CMK (cell line): ENCODE measurements around the gene CD1D.
A peak's percentile ranks its signal among the peaks of the same experiment; 100 is the strongest.
"Not testable (repeated sequence)": the region's sequence is repeated elsewhere in the genome, so short reads cannot be mapped to it uniquely, and the experiment has no call there.

Source experiments
- DNase-seq: peaks from one replicate; pipeline ENCODE4 v3.0.0-alpha.2; 2010; ENCODE audit warnings: low read depth

CD1D gene

DNA sequence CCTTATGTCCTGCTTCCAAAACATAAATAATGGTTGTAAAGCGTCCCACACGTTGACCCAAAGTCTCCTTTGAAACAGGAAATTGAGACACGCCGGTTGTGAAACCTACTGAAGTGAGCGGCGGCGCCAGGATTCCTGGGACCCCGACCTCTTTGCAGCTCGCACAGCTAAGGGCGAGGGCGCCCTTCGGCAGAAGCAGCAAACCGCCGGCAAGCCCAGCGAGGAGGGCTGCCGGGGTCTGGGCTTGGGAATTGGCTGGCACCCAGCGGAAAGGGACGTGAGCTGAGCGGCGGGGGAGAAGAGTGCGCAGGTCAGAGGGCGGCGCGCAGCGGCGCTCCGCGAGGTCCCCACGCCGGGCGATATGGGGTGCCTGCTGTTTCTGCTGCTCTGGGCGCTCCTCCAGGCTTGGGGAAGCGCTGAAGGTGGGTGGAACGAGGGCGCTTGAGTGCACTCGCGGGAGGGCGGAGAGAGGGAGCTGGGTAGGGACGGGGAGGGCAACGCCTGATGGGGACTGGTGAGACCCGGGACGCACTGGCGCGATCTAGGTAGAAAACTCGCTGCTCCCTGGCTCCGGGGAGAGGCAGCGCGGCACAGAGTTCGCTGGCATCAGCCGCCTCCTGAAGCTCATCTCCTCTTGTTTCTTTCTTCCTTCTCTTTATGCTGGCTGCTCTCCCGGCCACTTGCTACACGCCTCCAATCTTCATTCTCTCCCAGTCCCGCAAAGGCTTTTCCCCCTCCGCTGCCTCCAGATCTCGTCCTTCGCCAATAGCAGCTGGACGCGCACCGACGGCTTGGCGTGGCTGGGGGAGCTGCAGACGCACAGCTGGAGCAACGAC, at the start of gene CD1D:
Gene CD1D (plus strand): TSS at position 155 of the 836 bp plus-strand sequence. CDS start 207 bp downstream, at position 362.
- no peak for DNase-seq

DNA sequence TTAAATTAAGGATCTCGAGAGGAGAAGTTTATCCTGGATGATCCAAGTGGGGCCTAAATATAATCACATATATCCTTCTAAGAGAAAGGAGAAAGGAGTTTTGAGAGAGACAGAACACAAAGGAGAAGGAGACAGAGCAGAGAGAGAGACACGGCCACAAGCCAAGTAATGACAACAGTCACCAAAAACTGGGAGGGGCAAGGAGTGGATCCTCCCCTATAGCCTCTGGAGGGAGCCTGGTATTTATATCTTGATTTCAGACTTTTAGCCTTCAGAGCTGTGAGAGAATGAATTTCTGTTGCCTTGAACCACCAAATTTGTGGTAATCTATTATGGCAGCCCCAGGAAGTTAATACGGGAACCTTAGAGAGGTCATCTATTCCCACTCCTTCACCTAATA, 49.5 kb upstream of the CD1D start:
- no peak for DNase-seq

DNA sequence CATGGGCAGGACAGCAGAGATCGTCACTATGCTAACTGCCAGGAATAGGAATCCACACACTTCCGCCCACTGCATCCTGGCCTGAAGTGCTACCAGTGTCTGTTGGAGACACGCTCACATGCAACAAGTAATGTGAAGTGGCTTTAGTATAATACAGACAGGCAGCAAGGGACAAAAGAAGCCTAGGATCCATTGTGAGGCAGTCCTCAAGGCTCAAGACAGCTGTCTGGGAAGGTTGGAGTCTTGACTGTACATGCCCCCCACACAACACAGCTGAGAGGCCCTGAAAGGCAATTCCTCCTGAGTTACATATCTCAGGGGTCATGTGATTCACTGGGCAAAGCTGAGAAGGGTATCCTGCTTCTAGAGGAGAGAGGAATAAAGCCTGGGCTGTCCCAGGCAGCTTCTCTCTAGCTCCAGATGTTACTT, 39.9 kb upstream of the CD1D start:
- no peak for DNase-seq

DNA sequence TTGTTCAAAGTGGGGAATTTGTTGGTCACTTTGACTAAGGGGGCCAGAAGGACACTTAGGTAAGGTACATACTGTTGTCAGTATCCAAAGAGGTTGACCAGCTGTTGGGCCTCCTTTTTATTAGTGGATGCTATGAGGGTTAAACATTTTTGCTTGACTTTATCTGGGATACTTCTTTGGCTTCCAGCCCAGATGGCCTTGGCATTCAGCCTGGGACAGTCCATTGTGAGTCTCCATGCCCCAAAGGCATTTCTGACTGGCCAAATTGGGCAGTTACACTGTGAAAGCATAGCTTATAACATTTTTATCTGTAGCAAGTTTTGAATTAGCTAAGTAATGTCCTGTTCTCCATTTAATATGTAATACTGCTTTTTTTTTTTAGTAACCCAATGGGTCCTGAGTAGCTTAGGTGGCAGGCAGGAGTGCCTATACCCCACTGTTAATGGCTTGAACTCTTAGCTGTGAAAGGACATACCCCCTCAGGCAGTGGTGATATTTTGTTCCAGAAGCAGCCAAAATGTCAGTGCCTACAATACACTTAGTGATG, 35.4 kb upstream of the CD1D start:
- DNase-seq, result no peak

DNA sequence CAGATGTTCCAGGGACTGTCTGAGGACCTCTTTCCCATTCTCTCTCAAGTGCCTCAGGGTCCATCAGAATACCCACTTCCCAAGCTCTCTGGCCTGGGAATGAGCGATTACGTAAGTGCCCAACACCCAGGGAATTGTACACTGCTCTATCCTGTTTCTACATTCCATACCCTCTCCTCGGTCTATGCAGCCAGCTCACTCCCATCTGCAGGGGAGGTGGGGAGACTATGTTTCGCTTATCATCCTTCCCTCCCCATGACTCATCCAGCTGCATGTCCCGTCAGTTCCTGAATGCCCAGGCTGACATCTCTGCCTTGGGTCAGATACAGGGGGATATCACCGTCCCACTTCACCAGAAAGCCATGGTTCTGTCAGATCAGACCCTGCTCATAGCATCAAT, 34.5 kb upstream of the CD1D start:
- no peak for DNase-seq

DNA sequence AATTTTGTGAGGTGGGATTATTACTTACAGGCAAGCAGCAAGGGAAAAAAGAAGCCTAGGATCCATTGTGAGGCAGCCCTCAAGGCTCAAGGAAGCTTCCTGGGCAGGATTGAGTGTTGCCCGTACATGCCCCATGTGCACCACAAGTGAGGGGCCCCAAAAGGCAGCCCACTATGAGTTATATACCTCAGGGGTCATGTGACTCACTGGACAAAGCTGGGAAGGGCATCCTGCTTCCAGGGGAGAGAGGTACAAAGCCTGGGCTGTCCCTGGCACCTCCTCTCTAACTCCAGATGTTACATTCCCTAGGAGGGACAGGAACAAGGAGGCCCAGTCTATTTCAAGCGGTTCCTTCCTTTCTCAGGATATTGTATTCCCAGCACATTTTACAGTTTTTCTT, 34.0 kb upstream of the CD1D start:
- no peak for DNase-seq

DNA sequence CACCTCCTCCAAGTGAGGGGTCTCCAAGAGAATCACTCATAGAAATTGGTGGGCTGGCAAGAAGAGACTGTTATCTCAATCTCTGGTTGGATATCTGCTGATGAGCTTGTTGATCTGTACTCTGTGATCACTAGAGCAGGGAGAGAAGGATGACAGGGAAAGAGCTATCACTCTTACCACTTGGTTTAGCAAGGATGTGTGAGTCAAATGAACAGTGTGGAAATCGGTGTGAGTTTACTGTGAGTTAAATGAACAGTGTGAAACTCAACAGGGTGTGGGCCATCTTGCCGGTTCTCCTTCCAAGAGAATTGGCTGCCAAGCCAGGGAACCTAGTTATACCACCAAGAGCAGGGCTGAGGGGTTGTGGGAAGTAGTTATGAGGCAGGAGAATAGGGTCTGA, 33.3 kb upstream of the CD1D start:
- no peak for DNase-seq

DNA sequence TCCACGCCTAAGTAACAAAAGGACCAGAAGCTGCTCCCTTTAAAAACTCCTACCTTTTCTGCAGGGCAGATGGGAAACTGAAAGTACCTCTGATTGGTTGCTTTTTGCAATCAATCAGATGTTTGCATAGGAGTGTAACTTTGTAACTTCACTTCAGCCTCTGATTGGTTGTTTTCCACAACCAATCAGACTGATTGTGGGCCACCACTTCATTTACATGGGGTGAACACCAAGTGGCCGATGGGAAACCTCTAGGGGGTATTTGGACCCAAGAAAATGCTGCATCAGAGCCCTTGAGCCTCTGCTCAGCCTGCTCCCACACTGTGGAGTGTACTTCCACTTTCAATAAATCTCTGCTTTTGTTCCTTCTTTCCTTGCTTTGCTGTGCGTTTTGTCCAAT, 32.8 kb upstream of the CD1D start:
- no peak for DNase-seq

DNA sequence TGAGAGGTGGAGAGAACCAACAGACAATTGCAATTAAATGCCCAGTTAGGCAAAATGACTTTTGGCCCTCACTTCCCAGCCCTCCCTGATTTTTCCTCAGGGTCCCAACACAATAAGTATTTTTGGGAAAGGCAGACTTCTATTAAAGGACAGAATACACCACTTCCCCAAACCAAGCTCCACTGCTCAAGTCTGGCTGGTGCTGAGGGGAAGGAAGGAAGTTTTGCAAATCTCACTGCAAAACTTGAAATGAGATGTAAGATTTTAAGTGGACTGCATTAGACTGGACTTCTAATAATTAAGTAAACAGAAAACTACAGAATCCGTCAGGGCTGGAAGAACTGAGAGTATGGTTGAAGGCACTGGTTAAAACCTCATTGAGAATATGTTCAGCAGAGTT, 32.2 kb upstream of the CD1D start:
- no peak for DNase-seq

DNA sequence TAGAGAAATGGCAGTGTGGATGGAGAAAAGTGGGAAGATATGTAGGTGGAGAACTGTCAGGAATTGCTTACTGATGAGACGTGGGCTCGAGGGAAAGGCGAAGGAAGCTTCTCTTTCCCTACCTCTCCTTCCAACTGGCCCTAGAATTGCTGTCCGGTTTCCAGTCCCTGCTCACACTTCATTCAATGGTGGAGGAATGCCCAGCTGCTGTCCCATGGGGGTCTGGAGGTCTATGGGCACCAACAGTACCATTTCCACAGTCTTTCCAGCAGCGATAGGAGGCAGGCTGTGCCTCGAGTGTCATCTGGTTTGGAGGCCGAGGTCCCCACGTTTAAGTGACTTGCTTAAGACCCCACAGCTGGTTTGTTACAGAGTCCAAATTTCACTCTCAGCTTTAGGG, 31.5 kb upstream of the CD1D start:
- DNase-seq, result no peak

DNA sequence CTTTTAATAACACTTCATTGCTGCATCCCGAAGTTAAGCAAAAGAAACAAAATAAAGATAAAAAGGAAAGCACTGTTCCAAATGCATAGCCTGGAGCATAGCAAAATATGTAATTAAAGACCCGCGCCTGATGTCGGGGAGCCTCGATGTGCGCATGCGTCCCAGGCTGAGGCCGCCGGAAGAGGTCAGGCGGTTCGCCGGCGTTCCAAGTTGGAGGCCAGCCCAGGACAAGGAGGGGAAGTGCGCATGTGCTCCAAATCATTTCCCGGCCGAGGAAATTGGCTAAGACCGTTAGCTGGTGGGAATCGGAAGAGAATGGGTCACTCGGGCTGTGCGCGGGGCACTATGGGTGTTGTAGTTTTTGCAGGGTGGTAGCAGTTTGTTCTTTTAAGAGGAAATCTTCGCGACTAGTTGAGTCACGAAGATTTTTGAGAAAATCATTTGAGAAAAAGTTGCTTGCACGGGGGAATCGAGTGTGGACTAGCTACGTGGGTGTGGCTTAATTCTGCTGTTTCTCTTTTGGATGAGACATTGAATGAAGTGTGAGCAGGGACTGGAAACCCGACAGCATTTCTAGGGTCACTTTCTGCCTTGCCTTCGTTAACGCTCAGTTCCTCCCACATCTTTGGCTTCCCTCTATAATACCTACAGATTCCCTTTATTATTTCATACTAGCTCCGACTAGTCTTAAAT, 31.0 kb upstream of the CD1D start:
- peak; percentile 91 for DNase-seq

DNA sequence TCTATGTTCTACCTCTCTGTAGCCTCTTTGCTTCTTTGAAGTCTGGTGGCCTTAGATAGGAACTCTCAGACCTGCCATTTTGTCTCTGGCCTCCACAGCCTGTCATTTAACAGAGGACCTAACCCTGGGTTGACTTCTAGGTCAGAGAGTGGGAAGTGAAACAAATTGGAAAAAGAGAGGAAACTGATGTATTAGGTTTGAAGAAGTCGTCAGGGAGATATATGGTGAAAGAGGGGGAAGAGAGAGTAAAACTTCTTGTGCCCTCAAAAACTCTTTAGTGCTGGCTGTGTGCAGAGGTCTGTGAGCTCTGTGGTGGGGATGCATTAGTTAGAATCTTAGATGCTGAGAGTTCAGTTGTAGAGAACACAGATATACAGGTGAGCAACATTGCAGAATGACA, 30.2 kb upstream of the CD1D start:
- DNase-seq, result no peak

DNA sequence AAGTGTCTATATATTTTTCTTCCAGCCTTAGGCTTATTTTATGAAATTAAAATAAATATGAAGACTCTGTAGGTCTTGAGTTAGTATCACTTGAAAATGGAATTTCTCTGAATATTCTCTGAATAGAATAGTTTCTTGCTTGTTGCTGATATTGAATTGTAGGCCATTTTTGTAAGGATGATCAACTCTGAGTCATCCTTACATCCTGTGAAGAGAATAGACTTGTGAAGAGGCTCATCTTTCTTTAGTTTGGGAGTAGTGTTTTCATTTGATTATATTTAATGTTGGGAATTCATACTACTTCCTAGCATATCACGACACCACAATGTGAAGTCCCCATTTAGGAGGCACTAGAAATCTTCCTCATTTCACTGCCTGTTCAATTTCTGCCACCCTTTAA, 27.5 kb upstream of the CD1D start:
- no peak for DNase-seq

DNA sequence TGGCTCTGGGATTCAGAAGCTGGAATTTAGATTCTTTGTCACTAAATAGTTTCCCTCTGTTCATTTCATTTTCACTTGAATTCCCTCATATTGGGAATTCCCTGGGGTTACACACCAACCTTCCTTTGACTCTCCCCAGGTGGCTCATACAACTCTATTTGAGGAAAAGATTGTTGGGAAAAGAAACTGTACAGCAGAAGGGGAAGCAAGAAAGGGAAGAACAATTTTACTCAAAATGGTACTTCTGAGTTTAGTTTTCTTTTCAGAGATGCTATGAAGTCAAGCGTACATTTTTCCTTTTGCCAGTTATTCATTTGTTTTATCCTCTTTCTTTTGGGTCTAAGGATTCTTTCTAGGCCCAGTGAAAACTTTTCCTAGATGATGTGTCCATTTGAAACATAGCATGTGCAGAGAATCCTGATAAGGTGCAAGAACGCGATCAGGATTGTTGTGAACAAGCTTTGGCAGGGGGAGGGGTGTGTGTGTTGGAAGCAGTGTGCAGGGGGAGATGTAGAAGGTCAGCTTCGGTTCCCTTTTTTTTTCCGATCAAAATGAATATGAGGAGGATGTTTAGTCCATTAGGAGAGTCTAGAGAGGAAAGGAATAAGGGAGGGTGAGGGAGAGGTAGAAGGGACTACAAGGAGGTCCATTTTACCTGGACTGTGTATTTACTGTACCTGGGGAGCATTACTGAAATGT, 26.8 kb upstream of the CD1D start:
- DNase-seq, result no peak

DNA sequence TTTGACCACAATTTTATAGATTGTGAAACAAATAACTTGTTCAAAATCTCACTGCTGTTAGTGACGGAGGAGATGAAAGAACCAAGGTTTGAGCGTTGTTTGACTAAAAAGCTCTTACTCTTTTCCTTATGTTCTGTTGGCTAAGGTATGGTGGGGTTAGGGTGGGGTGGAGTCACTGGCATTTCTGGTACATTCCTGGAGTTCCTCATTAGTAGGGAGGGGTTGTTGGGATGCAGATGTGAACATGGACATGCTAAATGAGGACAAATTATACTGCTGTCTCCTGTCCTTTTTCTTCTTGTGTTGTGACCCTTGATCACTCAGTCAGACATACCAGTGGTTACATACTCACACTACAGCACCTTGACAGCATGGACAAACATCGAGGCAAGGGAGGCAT, 26.2 kb upstream of the CD1D start:
- DNase-seq, result no peak

DNA sequence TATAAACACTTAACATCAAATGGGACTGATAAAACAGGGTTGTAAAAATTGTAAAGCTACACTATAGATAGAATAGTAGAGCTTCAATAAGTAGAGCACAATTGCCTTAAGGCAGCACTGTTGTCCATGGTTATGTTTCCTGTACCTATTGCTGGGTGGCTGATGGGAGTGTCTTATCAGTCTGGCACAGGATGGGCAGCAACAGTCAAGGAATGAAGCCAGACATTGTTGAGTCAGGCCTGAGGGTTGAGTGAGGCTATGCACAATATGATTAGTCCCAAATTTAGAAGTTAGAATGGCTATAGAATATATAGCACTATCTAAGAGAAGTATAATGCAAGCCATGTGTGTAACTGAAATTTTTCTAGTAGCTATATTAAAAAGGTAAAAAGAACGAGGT, 25.0 kb upstream of the CD1D start:
- no peak for DNase-seq

DNA sequence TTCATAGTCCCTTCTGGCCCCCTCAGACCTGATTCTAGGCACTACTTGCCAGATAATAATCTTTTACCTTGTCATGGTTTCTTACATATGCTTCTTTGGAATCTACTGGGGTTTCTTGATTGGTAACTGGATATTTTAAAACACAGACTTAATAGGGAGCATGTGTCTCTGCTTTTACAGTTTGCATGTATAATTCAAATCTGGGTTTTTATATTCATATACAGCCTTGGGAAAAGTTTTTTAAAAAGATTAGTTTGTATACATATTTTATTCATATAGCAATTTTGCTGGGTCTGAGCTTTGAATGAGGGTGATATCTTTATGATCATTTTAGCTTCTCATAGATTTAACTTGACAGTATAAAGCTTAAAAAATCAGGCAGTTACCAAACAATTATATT, 21.1 kb upstream of the CD1D start:
- no peak for DNase-seq

DNA sequence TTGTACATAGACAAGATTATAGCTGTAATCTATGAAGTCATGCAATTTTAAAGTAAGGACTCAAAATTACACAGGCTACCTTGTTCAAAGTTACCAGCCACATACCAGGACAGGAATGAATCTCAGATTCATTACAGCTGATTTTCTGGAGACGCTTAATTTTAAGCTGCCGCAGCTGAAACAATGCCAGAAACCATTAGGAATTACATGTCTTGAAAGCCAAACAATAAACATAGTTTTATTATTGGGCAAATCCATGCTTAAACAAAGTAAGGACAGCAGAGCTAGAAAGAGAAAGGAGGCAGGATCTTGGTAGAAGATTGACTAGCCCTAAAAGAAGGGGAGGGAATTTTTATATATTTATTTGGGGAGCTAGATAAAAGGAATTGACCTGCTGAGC, 19.2 kb upstream of the CD1D start:
- DNase-seq, result no peak

DNA sequence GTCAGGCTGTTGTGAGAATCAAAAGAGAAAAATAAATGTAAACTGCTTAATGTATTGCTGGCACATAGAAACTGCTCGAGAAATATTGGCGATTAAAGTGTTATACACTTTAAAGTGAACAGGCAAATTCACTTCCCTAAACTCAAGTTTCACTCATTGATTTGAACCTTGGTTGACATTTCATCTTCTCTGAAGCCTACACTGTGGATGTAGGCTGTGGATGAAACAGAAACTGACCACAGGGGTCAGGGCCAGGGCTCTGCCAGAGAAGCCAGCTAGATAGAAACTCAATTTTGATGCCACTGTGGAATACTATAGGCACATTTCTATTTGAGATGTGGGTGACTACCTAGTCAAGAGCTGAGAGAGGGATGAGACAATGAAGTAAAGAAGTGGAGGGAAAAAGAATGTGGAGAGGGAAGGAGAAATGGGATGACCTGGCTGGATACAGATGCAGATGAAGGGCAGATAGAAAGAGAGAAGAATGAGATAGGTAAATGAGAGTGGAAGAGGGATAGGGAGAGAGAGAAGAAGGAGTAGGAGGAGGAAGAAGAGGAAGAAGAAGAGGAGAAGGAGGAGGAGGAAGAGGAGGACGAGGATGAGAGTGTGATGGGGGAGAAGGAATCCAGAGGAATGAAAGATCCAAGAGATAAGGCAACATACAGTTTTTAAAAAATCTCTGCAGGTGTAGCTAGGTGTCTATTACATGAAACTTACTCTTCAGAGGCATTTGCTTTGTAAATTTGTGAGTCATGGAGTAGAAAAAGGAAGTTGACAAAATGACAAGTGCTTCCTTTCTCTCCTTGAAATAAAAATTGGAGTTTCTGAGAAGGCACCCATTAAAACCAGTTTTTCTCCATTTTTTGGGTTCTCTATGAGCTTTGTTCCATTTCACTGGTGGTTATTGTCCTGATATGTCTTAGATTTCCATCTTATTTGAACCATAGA, 17.4 kb upstream of the CD1D start:
- no peak for DNase-seq

DNA sequence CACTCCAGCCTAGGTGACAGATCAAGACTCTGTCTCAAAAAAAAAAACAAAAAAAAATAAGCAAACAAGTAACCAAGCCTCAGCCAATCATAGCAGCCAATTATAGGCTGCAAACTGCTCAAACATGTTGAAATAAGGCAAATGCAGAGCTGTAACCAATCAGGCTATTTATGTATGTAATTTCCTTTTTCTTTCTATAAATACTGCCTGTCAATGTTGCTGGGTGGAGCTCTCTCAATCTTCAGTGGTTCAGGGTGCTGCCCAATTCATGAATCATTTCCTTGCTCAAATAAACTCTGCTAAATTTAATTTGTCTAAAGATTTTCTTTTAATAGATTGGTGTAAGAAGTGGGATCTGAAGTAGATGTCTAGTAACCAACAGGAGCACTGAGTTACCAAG, 11.6 kb upstream of the CD1D start:
- DNase-seq, result no peak

DNA sequence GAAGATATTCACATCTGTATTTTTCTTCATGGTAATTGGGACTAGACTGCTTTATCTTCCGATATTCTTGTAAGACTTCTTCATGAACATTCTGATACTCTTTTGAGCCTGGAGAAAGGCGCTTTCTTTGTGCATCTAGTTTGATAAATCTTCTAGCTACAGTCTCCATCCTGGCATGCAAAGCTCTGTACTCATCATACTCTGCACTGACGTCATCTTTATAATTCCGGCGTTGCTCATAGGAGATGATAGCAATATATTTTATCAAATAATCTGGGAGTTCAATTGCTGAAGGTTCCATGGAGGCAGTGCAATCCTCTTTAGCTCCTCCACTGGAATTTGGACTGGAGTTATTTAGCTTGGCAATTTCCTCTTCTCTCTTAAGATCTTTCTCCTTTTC, 4.8 kb upstream of the CD1D start:
- DNase-seq, result not testable (repeated sequence)

DNA sequence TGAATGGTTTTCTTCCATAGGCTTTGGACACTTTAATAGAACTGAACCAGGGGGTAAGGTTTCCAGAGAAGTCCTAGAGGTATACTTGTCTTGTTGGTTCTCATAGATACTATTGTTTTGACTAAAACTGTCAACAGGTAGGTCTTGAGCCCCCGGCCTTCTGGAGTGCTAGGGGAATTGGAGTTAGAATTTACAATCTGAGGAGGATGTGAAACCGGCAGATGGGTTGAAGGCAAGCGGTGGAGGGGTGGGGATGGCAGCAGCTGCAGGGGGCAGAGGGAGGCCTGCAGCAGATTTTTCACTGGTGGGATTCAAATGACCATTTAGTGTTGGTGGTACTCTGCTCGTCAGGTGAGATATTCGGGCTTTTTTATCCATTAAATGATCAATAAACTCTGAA, 4.3 kb upstream of the CD1D start:
- no peak for DNase-seq
